ENCODE results near the gene THOC1.
"Not testable (repeated sequence)": the region's sequence is repeated elsewhere in the genome, so short reads cannot be mapped to it uniquely, and the experiment has no call there.

THOC1 gene

GRCh38 chr18:294566-294965, 26.7 kb upstream of the THOC1 start:
- no peak for DNase-seq (ENCODE audit: low spot score)
- Histone ChIP-seq H3K27ac (no peak overlapping the region), H3K4me3 (no peak overlapping the region)
- TF ChIP-seq CTCF (IDR thresholded peaks at IDR 0.05), result no peak

- H3K4me3 ChIP-seq, result no peak overlapping the region
- no peak for TF ChIP-seq CTCF (IDR thresholded peaks at IDR 0.05)
- DNase-seq (ENCODE audit: low spot score), result no peak
These were observed 25.7 kb upstream of the THOC1 start for GRCh38 chr18:293536-293935.

GRCh38 chr18:292271-292670, 24.4 kb upstream of the THOC1 start:
- DNase-seq (ENCODE audit: low spot score), result no peak
- H3K27ac ChIP-seq, result no peak overlapping the region
- TF ChIP-seq CTCF (IDR thresholded peaks at IDR 0.05), result no peak
- H3K4me3 ChIP-seq, result no peak overlapping the region

More at GRCh38 chr18:293536-293935, 25.7 kb upstream of the THOC1 start:
- H3K27ac ChIP-seq, result no peak overlapping the region

- not testable (repeated sequence) for H3K27ac ChIP-seq; DNase-seq (ENCODE audit: low spot score); H3K4me3 ChIP-seq
These were observed 22.1 kb upstream of the THOC1 start for GRCh38 chr18:289970-290369.

- Histone ChIP-seq H3K27ac (no peak overlapping the region), H3K4me3 (no peak overlapping the region)
- DNase-seq (ENCODE audit: low spot score), result no peak
- no peak for TF ChIP-seq CTCF (IDR thresholded peaks at IDR 0.05)
These were observed 21.2 kb upstream of the THOC1 start for GRCh38 chr18:289026-289425.

- TF ChIP-seq CTCF (IDR thresholded peaks at IDR 0.05), result no peak
- Histone ChIP-seq H3K27ac (no peak overlapping the region), H3K4me3 (no peak overlapping the region)
- DNase-seq (ENCODE audit: low spot score), result no peak
These were observed 18.9 kb upstream of the THOC1 start for GRCh38 chr18:286515-287310.

- no peak for TF ChIP-seq CTCF (IDR thresholded peaks at IDR 0.05)
- H3K4me3 ChIP-seq, result no peak overlapping the region
- DNase-seq (ENCODE audit: low spot score), result no peak
- H3K27ac ChIP-seq, result no peak overlapping the region
These were observed 18.0 kb upstream of the THOC1 start for GRCh38 chr18:285817-286216.

All from coronary artery (tissue), 2 donors.